HFF-Myc (cell line): Measurements from ENCODE around the gene DLG2.

Source experiments
- DNase-seq: peaks from one replicate; pipeline ENCODE4 v3.0.0-alpha.2; 2011; ENCODE audit warnings: low read depth; ENCODE audit errors: extremely low read depth
- H3K4me3 ChIP-seq: replicated peaks from 2 replicates; pipeline ENCODE4 v1.5.1; 2011; ENCODE audit warnings: low read depth, mild to moderate bottlenecking, control low read depth, low read length
- CTCF ChIP-seq: IDR thresholded peaks from 2 replicates; pipeline ENCODE4 v1.5.1; 2012; ENCODE audit warnings: mild to moderate bottlenecking, low read depth, low read length, control low read depth; ENCODE audit errors: missing control alignments

The DLG2 gene

GRCh38 chr11:83773950-83774880 is 1852.9 kb downstream of the DLG2 start:
- no peak overlapping the region for H3K4me3 ChIP-seq
- DNase-seq = no peak
- no peak for TF ChIP-seq CTCF

- H3K4me3 ChIP-seq = no peak overlapping the region
- TF ChIP-seq CTCF = no peak
- no peak for DNase-seq
These were observed 1858.7 kb downstream of the DLG2 start for GRCh38 chr11:83768489-83768888.

GRCh38 chr11:83766932-83767331 is 1860.2 kb downstream of the DLG2 start:
- no peak for DNase-seq

GRCh38 chr11:83764643-83765042 is 1862.5 kb downstream of the DLG2 start:
- DNase-seq = no peak
- no peak overlapping the region for H3K4me3 ChIP-seq
- TF ChIP-seq CTCF = no peak

More at GRCh38 chr11:83766932-83767331, 1860.2 kb downstream of the DLG2 start:
- no peak overlapping the region for H3K4me3 ChIP-seq
- TF ChIP-seq CTCF = no peak

- no peak for DNase-seq
- H3K4me3 ChIP-seq = no peak overlapping the region
- TF ChIP-seq CTCF = no peak
These were observed 1866.2 kb downstream of the DLG2 start for GRCh38 chr11:83760932-83761331.

- no peak for DNase-seq
- H3K4me3 ChIP-seq = no peak overlapping the region
- TF ChIP-seq CTCF = no peak
These were observed 1868.0 kb downstream of the DLG2 start for GRCh38 chr11:83759148-83759547.
